ENCODE measurements around the gene CLTB.

DNA sequence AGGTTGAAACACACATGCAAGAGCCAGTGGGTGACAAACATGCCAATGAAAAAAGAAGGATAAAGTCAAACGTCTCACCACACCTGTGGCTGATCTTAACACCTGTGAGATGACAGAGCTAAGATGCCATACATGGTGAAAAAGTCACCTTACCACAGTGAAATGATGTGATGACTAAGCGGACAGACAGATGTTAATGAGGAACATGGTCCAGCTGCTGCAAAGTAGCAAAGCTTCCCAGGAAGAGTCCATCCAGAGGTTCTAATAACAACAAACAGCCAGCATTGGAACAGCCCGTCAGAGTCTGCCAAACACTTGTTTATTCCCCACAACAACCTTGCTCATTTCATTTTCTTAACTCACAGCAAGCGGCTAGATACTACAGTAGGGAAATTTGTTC is 56.7 kb downstream of the CLTB start:
- no peak for TF ChIP-seq POLR2A (IDR thresholded peaks at IDR 0.05)
- TF ChIP-seq, protein P1, sequence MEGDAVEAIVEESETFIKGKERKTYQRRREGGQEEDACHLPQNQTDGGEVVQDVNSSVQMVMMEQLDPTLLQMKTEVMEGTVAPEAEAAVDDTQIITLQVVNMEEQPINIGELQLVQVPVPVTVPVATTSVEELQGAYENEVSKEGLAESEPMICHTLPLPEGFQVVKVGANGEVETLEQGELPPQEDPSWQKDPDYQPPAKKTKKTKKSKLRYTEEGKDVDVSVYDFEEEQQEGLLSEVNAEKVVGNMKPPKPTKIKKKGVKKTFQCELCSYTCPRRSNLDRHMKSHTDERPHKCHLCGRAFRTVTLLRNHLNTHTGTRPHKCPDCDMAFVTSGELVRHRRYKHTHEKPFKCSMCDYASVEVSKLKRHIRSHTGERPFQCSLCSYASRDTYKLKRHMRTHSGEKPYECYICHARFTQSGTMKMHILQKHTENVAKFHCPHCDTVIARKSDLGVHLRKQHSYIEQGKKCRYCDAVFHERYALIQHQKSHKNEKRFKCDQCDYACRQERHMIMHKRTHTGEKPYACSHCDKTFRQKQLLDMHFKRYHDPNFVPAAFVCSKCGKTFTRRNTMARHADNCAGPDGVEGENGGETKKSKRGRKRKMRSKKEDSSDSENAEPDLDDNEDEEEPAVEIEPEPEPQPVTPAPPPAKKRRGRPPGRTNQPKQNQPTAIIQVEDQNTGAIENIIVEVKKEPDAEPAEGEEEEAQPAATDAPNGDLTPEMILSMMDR (IDR thresholded peaks at IDR 0.05), result no peak
